PC-3 (cell line): Measurements from ENCODE around the gene BHLHE40. TPM values are rescaled to one million over a fixed set of nuclear protein-coding genes. Genes with fewer than 3 reads are reported as not detected.

Experiments
- ATAC-seq: fragments of 200-7000 bp; cut with Tn5 transposase; 2 replicates; pipeline ENCODE4 v1.9.1; 2020; ENCODE audit warnings: mild to moderate bottlenecking, moderate library complexity
- BruUV-seq: library from RNA; stranded (reverse); fragments of 400-500 nt; replicated peaks from 2 replicates; lab custom pipeline; 2021; lab: Mats Ljungman, UMichigan
- CTCF ChIA-PET: fragments of 300-600 bp; sonication (Branson Sonifier 250); formaldehyde crosslinking; loops from one replicate; lab custom pipeline; 2022; ENCODE audit warnings: antibody characterized with exemption; lab: Charles Lee
- POLR2A ChIA-PET: fragments of 300-600 bp; sonication (Branson Sonifier 250); formaldehyde crosslinking; loops from one replicate; lab custom pipeline; 2022; ENCODE audit warnings: antibody characterized with exemption; ENCODE audit not compliant: unreplicated experiment; lab: Charles Lee
- DNase-seq: peaks from one replicate; pipeline ENCODE4 v3.0.0-alpha.2; 2015
- H2AFZ ChIP-seq: fragments of 300-600 bp; sonication (generic); 2 replicates; pipeline ENCODE4 v1.6.0; 2016; ENCODE audit warnings: antibody characterized with exemption, low read length
- H3F3A ChIP-seq: fragments of 300-600 bp; sonication (generic); one replicate; pipeline ENCODE4 v1.6.0; 2017; ENCODE audit warnings: antibody characterized with exemption, low read length, control low read depth, mild to moderate bottlenecking; ENCODE audit not compliant: unreplicated experiment
- H3K27ac ChIP-seq: fragments of 300-600 bp; sonication (generic); 2 replicates; pipeline ENCODE4 v1.5.1; 2016; ENCODE audit warnings: mild to moderate bottlenecking, low read length
- H3K27me3 ChIP-seq: fragments of 300-600 bp; sonication (generic); 2 replicates; pipeline ENCODE4 v1.6.1; 2016; ENCODE audit warnings: low read length, mixed read lengths
- H3K36me3 ChIP-seq: fragments of 300-600 bp; sonication (generic); 2 replicates; pipeline ENCODE4 v1.6.1; 2016; ENCODE audit warnings: low read depth, mixed run types, low read length, mixed read lengths
- H3K4me1 ChIP-seq: fragments of 300-600 bp; sonication (generic); 2 replicates; pipeline ENCODE4 v1.5.1; 2016; ENCODE audit warnings: low read length; ENCODE audit not compliant: insufficient read depth
- H3K4me2 ChIP-seq: fragments of 300-600 bp; sonication (generic); 2 replicates; pipeline ENCODE4 v1.6.0; 2016; ENCODE audit warnings: low read length
- H3K4me3 ChIP-seq: fragments of 300-600 bp; sonication (generic); 2 replicates; pipeline ENCODE4 v1.5.1; 2016; ENCODE audit warnings: mild to moderate bottlenecking, low read length, mixed read lengths
- H3K79me2 ChIP-seq: fragments of 300-600 bp; sonication (generic); 2 replicates; pipeline ENCODE4 v1.6.1; 2017; ENCODE audit warnings: low read length, mixed read lengths
- H3K9ac ChIP-seq: fragments of 300-600 bp; sonication (generic); 2 replicates; pipeline ENCODE4 v1.6.0; 2016; ENCODE audit warnings: mild to moderate bottlenecking, low read length
- H3K9me2 ChIP-seq: fragments of 300-600 bp; sonication (generic); replicated peaks from 2 replicates; pipeline ENCODE4 v1.6.1; 2016; ENCODE audit warnings: mixed run types, low read length, mixed read lengths
- H3K9me3 ChIP-seq: fragments of 300-600 bp; sonication (generic); 2 replicates; pipeline ENCODE4 v1.6.1; 2016; ENCODE audit warnings: low read length, mixed read lengths
- H4K20me1 ChIP-seq: fragments of 300-600 bp; sonication (generic); 2 replicates; pipeline ENCODE4 v1.6.1; 2016; ENCODE audit warnings: low read length, mixed read lengths
- CTCF ChIP-seq: fragments of 300-600 bp; sonication (generic); conservative IDR thresholded peaks from 2 replicates; pipeline ENCODE4 v1.5.1; 2017; ENCODE audit warnings: antibody characterized with exemption, low read depth, mild to moderate bottlenecking, low read length
- EZH2 ChIP-seq: fragments of 300-600 bp; sonication (generic); IDR thresholded peaks from one replicate; pipeline ENCODE4 v1.6.1; 2017; ENCODE audit warnings: antibody characterized with exemption, mild to moderate bottlenecking, low read length; ENCODE audit not compliant: unreplicated experiment
- EZH2phosphoT487 ChIP-seq: fragments of 300-600 bp; sonication (generic); IDR thresholded peaks from 2 replicates; pipeline ENCODE4 v1.6.1; 2018; ENCODE audit warnings: mild to moderate bottlenecking, antibody characterized with exemption, low read length, borderline replicate concordance
- intact Hi-C: fragments of 100-400 bp; cut with micrococcal nuclease; formaldehyde crosslinking; loops from 2 replicates; pipeline ENCODE4 v1.9.0; 2023
- total RNA-seq: library from RNA; depleted of rRNA; stranded (reverse); fragments of >200 nt; gene quantifications from 2 replicates; pipeline ENCODE4 v1.2.3, GENCODE V29; 2014

BHLHE40 gene
- total RNA-seq, 1 experiment from 2014 or later, result 256 TPM

DNA sequence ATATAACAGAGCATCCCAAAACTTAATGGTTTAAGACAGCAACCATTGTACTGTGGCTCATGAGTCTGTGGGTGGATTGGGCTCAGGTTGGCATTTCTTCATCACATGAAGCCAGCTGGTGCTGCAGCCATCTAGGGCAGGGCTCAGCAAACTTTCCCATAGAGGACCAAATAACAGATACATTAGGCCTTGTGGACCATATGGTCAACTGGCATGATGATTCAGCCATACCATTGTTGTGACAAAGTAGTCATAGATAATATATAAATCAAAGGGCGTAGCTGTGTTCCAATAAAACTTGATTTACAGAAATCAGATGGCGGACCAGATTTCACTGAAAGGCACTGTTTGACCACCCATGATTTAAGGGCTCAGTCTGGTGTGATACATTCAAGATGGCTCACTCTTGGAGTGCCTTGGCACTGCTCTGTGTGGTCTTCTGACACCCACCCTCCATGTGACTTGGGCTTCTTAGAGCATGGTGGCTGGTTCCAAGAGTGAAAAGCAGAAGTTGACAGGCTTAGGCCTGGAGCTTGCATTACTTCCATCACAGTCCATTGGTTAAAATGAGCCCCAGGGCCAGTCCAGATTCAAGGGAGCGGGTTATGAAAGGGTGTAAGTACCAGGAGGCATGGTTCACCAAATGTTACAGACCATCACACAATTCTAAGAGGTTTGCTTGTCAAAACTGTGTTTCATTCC lies 40.8 kb upstream of the BHLHE40 start:
- Histone ChIP-seq H3K9me3 (no peaks in the 10 kb centered on the region), H3K79me2 (no peaks in the 10 kb centered on the region), H3K36me3 (no peaks in the 10 kb centered on the region), H2AFZ (no peak overlapping the region), H3K9ac (no peak overlapping the region; the same call in 1 of the 2 replicates), H3K4me1 (peaks cover 20% of the 10 kb centered on the region), H3K9me2 (0 out of 2 replicates have a peak, but pooled peaks cover 3% of the 10 kb centered on the region), H4K20me1 (no peaks in the 10 kb centered on the region), H3K27ac (peak overlapping the region; percentile 60), H3K4me3 (no peak overlapping the region), H3K4me2 (no peak overlapping the region), H3K27me3 (no peaks in the 10 kb centered on the region), H3F3A (no peaks in the 10 kb centered on the region)
- intact Hi-C loops, result no loop called here
- peak; percentile 42 for ATAC-seq
- DNase-seq, result peak; percentile 69
- no TSS peak for BruUV-seq
- TF ChIP-seq EZH2phosphoT487, result no peak
- no peak for TF ChIP-seq EZH2
- no peak for TF ChIP-seq CTCF
- ChIA-PET CTCF (no interaction called here), POLR2A (interaction anchor here (0.7 kb wide), 1 partner anchor 20 kb away, joined by 26 read pairs; no protein-coding TSS in a partner anchor)

DNA sequence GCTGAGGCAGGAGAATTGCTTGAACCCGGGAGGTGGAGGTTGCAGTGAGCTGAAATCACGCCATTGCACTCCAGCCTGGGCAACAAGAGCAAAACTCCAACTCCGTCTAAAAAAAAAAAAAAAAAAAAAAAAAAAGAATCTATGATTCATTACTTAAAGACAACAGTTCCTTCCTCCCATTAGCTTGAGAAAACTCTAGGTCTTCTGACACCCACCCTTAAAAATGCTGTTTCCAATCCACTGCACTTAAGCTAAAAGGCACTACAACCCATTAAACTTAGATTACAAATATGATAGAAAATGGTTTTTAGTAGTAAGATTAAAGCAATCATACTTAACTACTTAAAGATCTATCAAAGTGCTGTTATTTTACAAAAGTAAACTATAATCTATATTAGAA lies 40.0 kb upstream of the BHLHE40 start:
- no peaks in the 10 kb centered on the region for H4K20me1 ChIP-seq
- ATAC-seq, result no peak
- no peaks in the 10 kb centered on the region for H3K27me3 ChIP-seq
- H3K27ac ChIP-seq, result no peak overlapping the region
- no peak overlapping the region for H3K4me2 ChIP-seq
- no peak overlapping the region for H3K9ac ChIP-seq
- H3K9me2 ChIP-seq, result 0 out of 2 replicates have a peak, but pooled peaks cover 3% of the 10 kb centered on the region
- H3F3A ChIP-seq, result no peaks in the 10 kb centered on the region
- ChIA-PET CTCF (interaction anchor here (0.7 kb wide), 1 partner anchor 40 kb away, joined by 11 read pairs; no protein-coding TSS in a partner anchor), POLR2A (interaction anchor here (0.7 kb wide), 1 partner anchor 19 kb away, joined by 26 read pairs; no protein-coding TSS in a partner anchor)
- H3K36me3 ChIP-seq, result no peaks in the 10 kb centered on the region
- no peak overlapping the region for H3K4me3 ChIP-seq
- H3K9me3 ChIP-seq, result no peaks in the 10 kb centered on the region
- H3K4me1 ChIP-seq, result peaks cover 20% of the 10 kb centered on the region
- H2AFZ ChIP-seq, result no peak overlapping the region
- TF ChIP-seq EZH2phosphoT487 (no peak), EZH2 (no peak), CTCF (no peak)
- intact Hi-C loops, result no loop called here
- no TSS peak for BruUV-seq
- no peak for DNase-seq
- H3K79me2 ChIP-seq, result no peaks in the 10 kb centered on the region

DNA sequence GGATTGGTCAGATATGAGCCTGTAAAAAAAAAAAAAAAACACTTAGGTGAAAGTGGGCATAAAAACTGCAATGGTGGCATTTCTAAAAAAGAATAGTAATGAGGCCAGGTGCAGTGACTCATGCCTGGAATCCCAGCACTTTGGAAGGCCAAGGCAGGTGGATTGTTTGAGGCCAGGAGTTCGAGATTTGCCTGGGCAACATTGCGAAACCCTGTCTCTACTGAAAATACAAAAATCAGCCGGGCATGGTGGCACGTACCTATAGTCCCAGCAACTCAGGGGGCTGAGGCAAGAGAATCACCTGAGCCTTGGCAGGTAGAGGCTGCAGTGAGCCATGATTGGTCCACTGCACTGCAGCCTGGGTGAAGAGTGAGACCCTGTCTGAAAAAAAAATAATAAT lies 38.3 kb upstream of the BHLHE40 start:
- no peaks in the 10 kb centered on the region for H3K27me3 ChIP-seq
- no peak overlapping the region for H3K4me3 ChIP-seq
- no peak overlapping the region for H3K9ac ChIP-seq
- no peak overlapping the region for H3K27ac ChIP-seq
- 0 out of 2 replicates have a peak, but pooled peaks cover 3% of the 10 kb centered on the region for H3K9me2 ChIP-seq
- DNase-seq (no peak), ATAC-seq (no peak)
- CTCF ChIA-PET, result no interaction called here
- TF ChIP-seq CTCF (no peak), EZH2 (no peak), EZH2phosphoT487 (no peak)
- H3K79me2 ChIP-seq, result no peaks in the 10 kb centered on the region
- H3F3A ChIP-seq, result no peaks in the 10 kb centered on the region
- H2AFZ ChIP-seq, result no peak overlapping the region
- no peaks in the 10 kb centered on the region for H3K36me3 ChIP-seq
- no peak overlapping the region for H3K4me2 ChIP-seq
- no TSS peak for BruUV-seq
- H3K4me1 ChIP-seq, result peaks cover 11% of the 10 kb centered on the region; the same call in 1 of the 2 replicates
- POLR2A ChIA-PET, result no interaction called here
- no peaks in the 10 kb centered on the region for H4K20me1 ChIP-seq
- H3K9me3 ChIP-seq, result no peaks in the 10 kb centered on the region
- intact Hi-C loops, result no loop called here
